WTC11 (cell line): ENCODE data around the gene COL1A1. TPM values are rescaled to one million over a fixed set of nuclear protein-coding genes. Genes with fewer than 3 reads are reported as not detected.
A peak's percentile ranks its signal among the peaks of the same experiment; 100 is the strongest.

Source experiments
- ATAC-seq: fragments of 200-7000 bp; cut with Tn5 transposase; 2 replicates; pipeline ENCODE4 v1.10.0; 2021; ENCODE audit warnings: mild to moderate bottlenecking, moderate library complexity
- CTCF ChIA-PET: fragments of 300-600 bp; sonication (Branson Sonifier 250); formaldehyde crosslinking; loops from one replicate; lab custom pipeline; 2021; ENCODE audit warnings: antibody characterized with exemption; lab: Charles Lee
- POLR2A ChIA-PET: fragments of 350-600 bp; sonication (Branson Sonifier 250); formaldehyde crosslinking; loops from one replicate; lab custom pipeline; 2021; ENCODE audit warnings: antibody characterized with exemption; lab: Charles Lee
- DNase-seq: peaks from one replicate; pipeline ENCODE4 v3.0.0; 2021; ENCODE audit warnings: low spot score
- H3K27ac Mint-ChIP-seq: 2 replicates; pipeline ENCODE4 v1.8.0; 2021; ENCODE audit warnings: mixed read lengths
- H3K27me3 Mint-ChIP-seq: 2 replicates; pipeline ENCODE4 v1.8.0; 2021; ENCODE audit warnings: low read depth, mild to moderate bottlenecking, moderate library complexity, mixed read lengths
- H3K36me3 Mint-ChIP-seq: 2 replicates; pipeline ENCODE4 v1.8.0; 2021; ENCODE audit warnings: mixed read lengths
- H3K4me1 Mint-ChIP-seq: 2 replicates; pipeline ENCODE4 v1.8.0; 2022; ENCODE audit warnings: mixed read lengths
- H3K4me3 Mint-ChIP-seq: 2 replicates; pipeline ENCODE4 v1.8.0; 2021; ENCODE audit warnings: mild to moderate bottlenecking, moderate library complexity, mixed read lengths
- H3K9me3 Mint-ChIP-seq: 2 replicates; pipeline ENCODE4 v1.8.0; 2021; ENCODE audit warnings: mixed read lengths
- ATF1 ChIP-seq: sonication (generic); formaldehyde crosslinking; IDR thresholded peaks from 2 replicates; pipeline ENCODE4 v1.8.1; 2023; ENCODE audit warnings: mild to moderate bottlenecking, moderate library complexity, missing genetic modification reagents
- CBFB ChIP-seq: sonication (generic); formaldehyde crosslinking; IDR thresholded peaks from 2 replicates; pipeline ENCODE4 v1.8.1; 2022; ENCODE audit warnings: mild to moderate bottlenecking, low read depth, missing genetic modification reagents
- CDX4 ChIP-seq: fragments of 250-450 bp; sonication (Bioruptor Pico); IDR thresholded peaks from 2 replicates; pipeline ENCODE4 v1.9.0; 2021; ENCODE audit warnings: moderate library complexity, mild to moderate bottlenecking, inconsistent platforms, borderline replicate concordance
- E2F1 ChIP-seq: sonication (generic); formaldehyde crosslinking; IDR thresholded peaks from 2 replicates; pipeline ENCODE4 v1.8.0; 2022; ENCODE audit warnings: mild to moderate bottlenecking, missing genetic modification reagents
- ELF4 ChIP-seq: sonication (generic); formaldehyde crosslinking; IDR thresholded peaks from 2 replicates; pipeline ENCODE4 v1.8.1; 2022; ENCODE audit warnings: low read depth, mild to moderate bottlenecking, moderate library complexity, missing genetic modification reagents
- MAX ChIP-seq: sonication (generic); formaldehyde crosslinking; IDR thresholded peaks from 2 replicates; pipeline ENCODE4 v1.8.0; 2022; ENCODE audit warnings: mild to moderate bottlenecking, missing genetic modification reagents
- PRRX2 ChIP-seq: fragments of 250-450 bp; sonication (Bioruptor Pico); IDR thresholded peaks from 2 replicates; pipeline ENCODE4 v1.8.0; 2021; ENCODE audit warnings: mild to moderate bottlenecking
- RELA ChIP-seq: sonication (generic); formaldehyde crosslinking; IDR thresholded peaks from 2 replicates; pipeline ENCODE4 v1.8.1; 2022; ENCODE audit warnings: missing genetic modification reagents, mild to moderate bottlenecking, borderline replicate concordance
- SMAD3 ChIP-seq: sonication (generic); formaldehyde crosslinking; IDR thresholded peaks from 2 replicates; pipeline ENCODE4 v1.8.0; 2022; ENCODE audit warnings: missing genetic modification reagents, mild to moderate bottlenecking, borderline replicate concordance
- SMAD4 ChIP-seq: sonication (generic); formaldehyde crosslinking; IDR thresholded peaks from 2 replicates; pipeline ENCODE4 v1.8.0; 2022; ENCODE audit warnings: mild to moderate bottlenecking, missing genetic modification reagents
- USF2 ChIP-seq: sonication (generic); formaldehyde crosslinking; IDR thresholded peaks from 2 replicates; pipeline ENCODE4 v1.8.1; 2023; ENCODE audit warnings: mild to moderate bottlenecking, missing genetic modification reagents, moderate library complexity
- ZNF532 ChIP-seq: fragments of 250-450 bp; sonication (Bioruptor Pico); IDR thresholded peaks from 2 replicates; pipeline ENCODE4 v1.9.0; 2021; ENCODE audit warnings: mild to moderate bottlenecking, borderline replicate concordance
- total RNA-seq: library from RNA; stranded (reverse); gene quantifications from 3 replicates; pipeline ENCODE4 v1.2.3, GENCODE V29; 2021
- TF ChIP-seq, protein P1 (sequence below): sonication (generic); formaldehyde crosslinking; IDR thresholded peaks from 2 replicates; pipeline ENCODE4 v1.8.0; 2022; ENCODE audit warnings: missing genetic modification reagents
- TF ChIP-seq, protein P2 (sequence below): sonication (generic); formaldehyde crosslinking; IDR thresholded peaks from 2 replicates; pipeline ENCODE4 v1.8.0; 2023; ENCODE audit warnings: mild to moderate bottlenecking, missing genetic modification reagents

COL1A1 gene
- total RNA-seq, 1 experiment from 2014 or later = 52.1 TPM

DNA sequence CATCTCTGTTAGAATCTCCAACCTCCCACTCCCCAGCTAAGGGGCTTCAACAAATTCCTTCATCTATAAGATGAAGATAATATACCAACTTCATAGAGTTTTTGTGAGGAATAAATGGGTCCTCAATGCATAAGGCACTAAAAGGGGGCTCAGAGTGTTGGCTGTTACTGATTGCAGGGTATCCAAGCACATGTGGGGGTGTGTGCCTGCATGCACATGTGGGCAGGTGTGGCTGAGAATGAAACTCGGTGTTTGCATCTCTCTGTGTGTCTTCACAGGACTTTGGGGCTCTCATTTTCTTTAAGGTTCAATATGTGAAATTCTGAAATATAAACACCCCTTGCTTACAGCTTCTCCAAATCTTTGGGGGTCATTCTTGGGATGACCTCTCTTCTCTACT, 46.8 kb downstream of the COL1A1 start:
- Mint-ChIP-seq H3K27ac (no peak overlapping the region), H3K4me3 (no peak overlapping the region), H3K4me1 (peaks cover 15% of the 10 kb centered on the region), H3K36me3 (no peaks in the 10 kb centered on the region), H3K27me3 (peaks cover 6% of the 10 kb centered on the region), H3K9me3 (no peaks in the 10 kb centered on the region)
- DNase-seq = no peak
- POLR2A ChIA-PET = no interaction called here
- TF ChIP-seq, protein P1, sequence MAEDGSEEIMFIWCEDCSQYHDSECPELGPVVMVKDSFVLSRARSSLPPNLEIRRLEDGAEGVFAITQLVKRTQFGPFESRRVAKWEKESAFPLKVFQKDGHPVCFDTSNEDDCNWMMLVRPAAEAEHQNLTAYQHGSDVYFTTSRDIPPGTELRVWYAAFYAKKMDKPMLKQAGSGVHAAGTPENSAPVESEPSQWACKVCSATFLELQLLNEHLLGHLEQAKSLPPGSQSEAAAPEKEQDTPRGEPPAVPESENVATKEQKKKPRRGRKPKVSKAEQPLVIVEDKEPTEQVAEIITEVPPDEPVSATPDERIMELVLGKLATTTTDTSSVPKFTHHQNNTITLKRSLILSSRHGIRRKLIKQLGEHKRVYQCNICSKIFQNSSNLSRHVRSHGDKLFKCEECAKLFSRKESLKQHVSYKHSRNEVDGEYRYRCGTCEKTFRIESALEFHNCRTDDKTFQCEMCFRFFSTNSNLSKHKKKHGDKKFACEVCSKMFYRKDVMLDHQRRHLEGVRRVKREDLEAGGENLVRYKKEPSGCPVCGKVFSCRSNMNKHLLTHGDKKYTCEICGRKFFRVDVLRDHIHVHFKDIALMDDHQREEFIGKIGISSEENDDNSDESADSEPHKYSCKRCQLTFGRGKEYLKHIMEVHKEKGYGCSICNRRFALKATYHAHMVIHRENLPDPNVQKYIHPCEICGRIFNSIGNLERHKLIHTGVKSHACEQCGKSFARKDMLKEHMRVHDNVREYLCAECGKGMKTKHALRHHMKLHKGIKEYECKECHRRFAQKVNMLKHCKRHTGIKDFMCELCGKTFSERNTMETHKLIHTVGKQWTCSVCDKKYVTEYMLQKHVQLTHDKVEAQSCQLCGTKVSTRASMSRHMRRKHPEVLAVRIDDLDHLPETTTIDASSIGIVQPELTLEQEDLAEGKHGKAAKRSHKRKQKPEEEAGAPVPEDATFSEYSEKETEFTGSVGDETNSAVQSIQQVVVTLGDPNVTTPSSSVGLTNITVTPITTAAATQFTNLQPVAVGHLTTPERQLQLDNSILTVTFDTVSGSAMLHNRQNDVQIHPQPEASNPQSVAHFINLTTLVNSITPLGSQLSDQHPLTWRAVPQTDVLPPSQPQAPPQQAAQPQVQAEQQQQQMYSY = no peak
- TF ChIP-seq, protein P2, sequence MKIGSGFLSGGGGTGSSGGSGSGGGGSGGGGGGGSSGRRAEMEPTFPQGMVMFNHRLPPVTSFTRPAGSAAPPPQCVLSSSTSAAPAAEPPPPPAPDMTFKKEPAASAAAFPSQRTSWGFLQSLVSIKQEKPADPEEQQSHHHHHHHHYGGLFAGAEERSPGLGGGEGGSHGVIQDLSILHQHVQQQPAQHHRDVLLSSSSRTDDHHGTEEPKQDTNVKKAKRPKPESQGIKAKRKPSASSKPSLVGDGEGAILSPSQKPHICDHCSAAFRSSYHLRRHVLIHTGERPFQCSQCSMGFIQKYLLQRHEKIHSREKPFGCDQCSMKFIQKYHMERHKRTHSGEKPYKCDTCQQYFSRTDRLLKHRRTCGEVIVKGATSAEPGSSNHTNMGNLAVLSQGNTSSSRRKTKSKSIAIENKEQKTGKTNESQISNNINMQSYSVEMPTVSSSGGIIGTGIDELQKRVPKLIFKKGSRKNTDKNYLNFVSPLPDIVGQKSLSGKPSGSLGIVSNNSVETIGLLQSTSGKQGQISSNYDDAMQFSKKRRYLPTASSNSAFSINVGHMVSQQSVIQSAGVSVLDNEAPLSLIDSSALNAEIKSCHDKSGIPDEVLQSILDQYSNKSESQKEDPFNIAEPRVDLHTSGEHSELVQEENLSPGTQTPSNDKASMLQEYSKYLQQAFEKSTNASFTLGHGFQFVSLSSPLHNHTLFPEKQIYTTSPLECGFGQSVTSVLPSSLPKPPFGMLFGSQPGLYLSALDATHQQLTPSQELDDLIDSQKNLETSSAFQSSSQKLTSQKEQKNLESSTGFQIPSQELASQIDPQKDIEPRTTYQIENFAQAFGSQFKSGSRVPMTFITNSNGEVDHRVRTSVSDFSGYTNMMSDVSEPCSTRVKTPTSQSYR (CRISPR knock-in tag) = no peak
- TF ChIP-seq ELF4 = no peak
- TF ChIP-seq RELA (CRISPR knock-in tag) = no peak
- ATAC-seq = no peak
- CTCF ChIA-PET = interaction anchor here (3.0 kb wide), 1 partner anchor 15 kb away, joined by 10 read pairs; no protein-coding TSS in a partner anchor

- ChIA-PET POLR2A (no interaction called here), CTCF (no interaction called here)
- no peak for ATAC-seq
Measured at GRCh38 chr17:50153650-50154575, 47.5 kb downstream of the COL1A1 start.

DNA sequence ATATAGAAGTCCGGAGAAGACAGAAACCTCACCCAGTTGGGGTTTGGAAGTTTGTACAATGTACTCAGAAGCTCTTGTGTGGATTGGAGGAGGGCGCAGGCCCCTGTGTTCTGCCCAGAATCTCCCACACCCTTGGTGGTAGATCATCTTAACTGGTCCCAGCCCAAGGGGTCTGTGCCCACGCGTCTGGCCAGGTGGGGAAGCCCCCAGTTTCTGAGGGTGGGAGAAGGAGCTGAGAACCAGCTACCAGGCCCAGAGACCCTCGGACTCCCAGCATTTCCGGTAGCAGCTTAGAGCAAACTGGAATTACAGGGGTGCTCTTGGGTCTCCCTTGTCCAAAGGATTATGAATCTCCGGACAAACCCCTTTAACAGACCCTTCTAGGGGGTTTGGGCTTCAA, 48.7 kb downstream of the COL1A1 start:
- no peaks in the 10 kb centered on the region for H3K9me3 Mint-ChIP-seq
- peak overlapping the region; percentile 75 for H3K4me3 Mint-ChIP-seq
- DNase-seq (no peak), ATAC-seq (no peak)
- no peaks in the 10 kb centered on the region for H3K36me3 Mint-ChIP-seq
- H3K27ac Mint-ChIP-seq = no peak overlapping the region
- peaks cover 25% of the 10 kb centered on the region for H3K4me1 Mint-ChIP-seq
- H3K27me3 Mint-ChIP-seq = peaks cover 17% of the 10 kb centered on the region
- ChIA-PET CTCF (interaction anchor here (0.9 to 6.2 kb wide), 18 partner anchors 9 to 245 kb away, joined by 3 to 52 read pairs (median 10); partner anchors contain the start of genes LRRC59, PDK2, SAMD14 and SGCA), POLR2A (interaction anchor here (1.9 kb wide), 1 partner anchor 9 kb away, joined by 22 read pairs; no protein-coding TSS in a partner anchor)
- TF ChIP-seq CDX4 (CRISPR knock-in tag) = no peak
- no peak for TF ChIP-seq USF2 (CRISPR knock-in tag)
- TF ChIP-seq MAX (CRISPR knock-in tag) = no peak
- TF ChIP-seq SMAD4 = no peak
- TF ChIP-seq ATF1 (CRISPR knock-in tag) = no peak
- TF ChIP-seq CBFB (CRISPR knock-in tag) = no peak
- TF ChIP-seq SMAD3 (CRISPR knock-in tag) = no peak
- no peak for TF ChIP-seq PRRX2 (CRISPR knock-in tag)
- TF ChIP-seq ZNF532 (CRISPR knock-in tag) = no peak

More at GRCh38 chr17:50153650-50154575, 47.5 kb downstream of the COL1A1 start:
- Mint-ChIP-seq H3K4me1 (peaks cover 18% of the 10 kb centered on the region), H3K9me3 (no peaks in the 10 kb centered on the region), H3K27ac (no peak overlapping the region), H3K4me3 (no peak overlapping the region), H3K36me3 (no peaks in the 10 kb centered on the region), H3K27me3 (peaks cover 11% of the 10 kb centered on the region)
- no peak for DNase-seq
- no peak for TF ChIP-seq E2F1 (CRISPR knock-in tag)
